Endothelial cell of umbilical vein (primary cell): ENCODE data around the gene NRBP1. TPM values are rescaled to one million over a fixed set of nuclear protein-coding genes. Genes with fewer than 3 reads are reported as not detected.
A peak's percentile ranks its signal among the peaks of the same experiment; 100 is the strongest.

Experiments used
- BruUV-seq: library from RNA; stranded (reverse); fragments of 400-500 nt; replicated peaks from 2 replicates; lab custom pipeline; 2021; lab: Mats Ljungman, UMichigan
- CTCF ChIA-PET: fragments of 300-600, 350-600 bp; sonication (Branson Sonifier 250); formaldehyde crosslinking; loops from one replicate; lab custom pipeline; 2021; ENCODE audit warnings: antibody characterized with exemption, inconsistent platforms; lab: Charles Lee
- POLR2A ChIA-PET: fragments of 300-600, 350-600 bp; sonication (Branson Sonifier 250); formaldehyde crosslinking; loops from one replicate; lab custom pipeline; 2021; ENCODE audit warnings: antibody characterized with exemption, inconsistent platforms; lab: Charles Lee
- DNase-seq: peaks from one replicate; pipeline ENCODE4 v3.0.0-alpha.2; 2011; ENCODE audit warnings: low read depth, low spot score
- FAIRE-seq: peaks from 2 replicates; lab custom pipeline; 2011; peaks lifted over from hg19 to GRCh38; lab: Jason Lieb, UNC
- H2AFZ ChIP-seq: 2 replicates; pipeline ENCODE4 v1.6.0; 2012; ENCODE audit warnings: low read depth, low read length, control low read depth, inconsistent platforms
- H3K27ac ChIP-seq: 2 replicates; pipeline ENCODE4 v1.5.1; 2011; ENCODE audit warnings: low read depth, mild to moderate bottlenecking, control low read depth, low read length, moderate library complexity; ENCODE audit not compliant: insufficient read depth
- H3K27me3 ChIP-seq, 2 experiments: 2 replicates each; pipeline versions ENCODE4 v1.6.0 to v1.6.1; 2011; ENCODE audit warnings: low read length in 2 of 2, mixed read lengths in 1 of 2; ENCODE audit not compliant: control insufficient read depth in 2 of 2, insufficient read depth in 2 of 2
- H3K36me3 ChIP-seq, 2 experiments: 2 replicates in 1 of 2; 3 replicates in 1 of 2; pipeline ENCODE4 v1.5.1; 2011; ENCODE audit warnings: low read length in 2 of 2, mild to moderate bottlenecking in 1 of 2, moderate library complexity in 1 of 2; ENCODE audit not compliant: control insufficient read depth in 2 of 2, insufficient read depth in 2 of 2; ENCODE audit errors: extremely low read depth in 1 of 2
- H3K4me1 ChIP-seq: 3 replicates; pipeline ENCODE4 v1.5.1; 2011; ENCODE audit warnings: mild to moderate bottlenecking, low read length; ENCODE audit not compliant: control insufficient read depth, insufficient read depth; ENCODE audit errors: extremely low read depth
- H3K4me2 ChIP-seq: 2 replicates; pipeline ENCODE4 v1.6.1; 2011; ENCODE audit warnings: low read length, control low read depth, mixed read lengths; ENCODE audit not compliant: insufficient read depth
- H3K4me3 ChIP-seq, 3 experiments: fragments of 200-600 bp in 1 of 3; sonication (generic), shearing (Covaris generic) in 1 of 3; replicated peaks in 1 of 3; 2 replicates each; pipeline ENCODE4 v1.5.1; 2011 to 2016; ENCODE audit warnings: control low read depth in 3 of 3, low read length in 3 of 3, mild to moderate bottlenecking in 2 of 3, inconsistent platforms in 1 of 3, low read depth in 1 of 3, moderate library complexity in 1 of 3; ENCODE audit not compliant: insufficient read depth in 1 of 3
- H3K79me2 ChIP-seq: 2 replicates; pipeline ENCODE4 v1.6.0; 2012; ENCODE audit warnings: low read length, inconsistent platforms; ENCODE audit not compliant: control insufficient read depth, insufficient read depth
- H3K9ac ChIP-seq: replicated peaks from 2 replicates; pipeline ENCODE3; 2011; ENCODE audit warnings: low read length, control low read depth; ENCODE audit not compliant: insufficient read depth; ENCODE audit errors: extremely low read depth
- H3K9me1 ChIP-seq: replicated peaks from 3 replicates; pipeline ENCODE4 v1.6.0; 2011; ENCODE audit warnings: mild to moderate bottlenecking, low read length; ENCODE audit not compliant: control insufficient read depth, insufficient read depth; ENCODE audit errors: extremely low read depth
- H3K9me3 ChIP-seq: replicated peaks from 2 replicates; pipeline ENCODE4 v1.5.1; 2012; ENCODE audit warnings: low read length, inconsistent platforms; ENCODE audit not compliant: control insufficient read depth, insufficient read depth
- H4K20me1 ChIP-seq: replicated peaks from 2 replicates; pipeline ENCODE3; 2011; ENCODE audit warnings: mild to moderate bottlenecking, low read length; ENCODE audit not compliant: control insufficient read depth, insufficient read depth; ENCODE audit errors: extremely low read depth
- EZH2 ChIP-seq: IDR thresholded peaks from 2 replicates; pipeline ENCODE4 v1.6.1; 2012; ENCODE audit warnings: borderline replicate concordance, low read depth, mild to moderate bottlenecking, moderate library complexity, low read length, inconsistent platforms; ENCODE audit not compliant: severe bottlenecking
- FOS ChIP-seq: IDR thresholded peaks from 2 replicates; pipeline ENCODE4 v1.6.1; 2011; ENCODE audit warnings: mild to moderate bottlenecking, low read length, moderate library complexity, borderline replicate concordance; ENCODE audit not compliant: insufficient read depth
- GATA2 ChIP-seq: IDR thresholded peaks from 2 replicates; pipeline ENCODE4 v1.7.0; 2011; ENCODE audit warnings: low read depth, mild to moderate bottlenecking, moderate library complexity, mixed read lengths, low read length; ENCODE audit not compliant: insufficient read length, insufficient read depth
- JUN ChIP-seq: IDR thresholded peaks from 2 replicates; pipeline ENCODE4 v1.6.1; 2011; ENCODE audit warnings: borderline replicate concordance, low read depth; ENCODE audit not compliant: insufficient read length, insufficient read depth
- MYC ChIP-seq: IDR thresholded peaks from one replicate; pipeline ENCODE4 v1.6.1; 2011; ENCODE audit warnings: mild to moderate bottlenecking, low read depth, low read length
- POLR2A ChIP-seq: IDR thresholded peaks from 2 replicates; pipeline ENCODE4 v1.6.1; 2012; ENCODE audit warnings: low read depth, mild to moderate bottlenecking, control low read depth, low read length
- POLR2AphosphoS5 ChIP-seq: IDR thresholded peaks from 2 replicates; pipeline ENCODE4 v1.6.1; 2012; ENCODE audit warnings: low read depth, mild to moderate bottlenecking, control low read depth, low read length, moderate library complexity; ENCODE audit not compliant: insufficient read depth
- dilution Hi-C: fragments of 300-500 bp; cut with MboI; formaldehyde crosslinking; loops from one replicate; pipeline ENCODE4 v1.15.0; 2019; ENCODE audit warnings: low sequenced_read_pairs; ENCODE audit not compliant: extremely low pct_ligation_motif_present
- intact Hi-C: fragments of 100-400 bp; cut with micrococcal nuclease; formaldehyde crosslinking; loops from one replicate; pipeline ENCODE4 v1.10.0; 2022
- polyA plus RNA-seq, 4 experiments: library from polyadenylated mRNA; depleted of rRNA in 3 of 4; stranded (reverse) in 3 of 4; unstranded in 1 of 4; fragments of >200 nt; gene quantifications; 2 replicates each; pipeline versions ENCODE4 v1.2.1 to v1.2.3, GENCODE V29; 2011 to 2012; ENCODE audit warnings: missing spikeins in 1 of 4
- total RNA-seq: library from RNA; stranded (reverse); gene quantifications from 2 replicates; pipeline ENCODE4 v1.2.3, GENCODE V29; 2021
- TF ChIP-seq, protein P1 (sequence below), 2 donors: IDR thresholded peaks; 1 replicate in 1 of 2; 2 replicates in 1 of 2; pipeline ENCODE4 v1.5.1; 2011; ENCODE audit warnings: low read length in 2 of 2, mild to moderate bottlenecking in 2 of 2, moderate library complexity in 2 of 2, control low read depth in 1 of 2, inconsistent platforms in 1 of 2, low read depth in 1 of 2; ENCODE audit not compliant: insufficient read depth in 1 of 2; ENCODE audit errors: extremely low read depth in 1 of 2
- TF ChIP-seq, protein P2 (sequence below): IDR thresholded peaks from 2 replicates; pipeline ENCODE4 v1.6.1; 2011; ENCODE audit not compliant: insufficient read depth, insufficient read length

Gene NRBP1
- total and polyA plus RNA-seq, 2 donors (not counting 3 experiments of a cell fraction or from before 2014, with no cell fraction given), result 130 to 169 TPM

DNA sequence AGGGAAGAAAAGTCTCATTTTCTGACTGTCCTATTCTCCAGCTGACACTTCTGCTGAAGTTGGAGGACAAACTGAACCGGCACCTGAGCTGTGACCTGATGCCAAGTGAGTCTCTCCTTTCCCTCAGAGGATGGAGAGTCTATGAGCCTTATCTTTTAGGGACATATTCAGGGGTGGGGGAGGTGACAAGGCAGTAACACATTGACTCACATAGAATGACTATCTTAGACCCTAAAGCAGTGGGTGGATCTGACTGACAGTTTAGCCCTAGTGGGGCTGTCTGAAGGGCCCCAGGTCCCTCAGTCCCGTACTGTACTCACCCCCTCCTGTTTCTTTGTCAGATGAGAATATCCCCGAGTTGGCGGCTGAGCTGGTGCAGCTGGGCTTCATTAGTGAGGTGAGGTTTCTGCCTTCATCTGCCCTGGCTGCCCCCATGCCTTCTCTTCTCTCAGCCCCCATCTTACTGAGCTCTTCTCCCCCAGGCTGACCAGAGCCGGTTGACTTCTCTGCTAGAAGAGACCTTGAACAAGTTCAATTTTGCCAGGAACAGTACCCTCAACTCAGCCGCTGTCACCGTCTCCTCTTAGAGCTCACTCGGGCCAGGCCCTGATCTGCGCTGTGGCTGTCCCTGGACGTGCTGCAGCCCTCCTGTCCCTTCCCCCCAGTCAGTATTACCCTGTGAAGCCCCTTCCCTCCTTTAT lies 12.9 kb downstream of the NRBP1 start:
- TF ChIP-seq POLR2AphosphoS5 (no peak), POLR2A (peak; percentile 26)
- FAIRE-seq (no peak), DNase-seq (no peak)
- BruUV-seq, result TSS peak; percentile 57
- POLR2A ChIA-PET, result no interaction called here
- intact Hi-C loops, result loop anchor here (1.0 kb wide), 1 partner anchor 12 kb away; no protein-coding TSS in a partner anchor
- dilution Hi-C loops, result no loop called here
- Histone ChIP-seq H3K9me1 (no peaks in the 10 kb centered on the region), H3K36me3 (peaks cover 13 to 49% of the 10 kb centered on the region in 2 experiments), H3K4me1 (no peaks in the 10 kb centered on the region), H3K4me2 (no peak overlapping the region), H3K27me3 (no peaks in the 10 kb centered on the region), H3K27ac (no peak overlapping the region), H4K20me1 (no peaks in the 10 kb centered on the region), H3K9ac (no peak overlapping the region), H3K9me3 (no peaks in the 10 kb centered on the region), H2AFZ (no peak overlapping the region), H3K4me3 (no peak overlapping the region), H3K79me2 (no peaks in the 10 kb centered on the region)
- CTCF ChIA-PET, result interaction anchor here (1.0 kb wide), 1 partner anchor 242 kb away, joined by 3 read pairs; no protein-coding TSS in a partner anchor

DNA sequence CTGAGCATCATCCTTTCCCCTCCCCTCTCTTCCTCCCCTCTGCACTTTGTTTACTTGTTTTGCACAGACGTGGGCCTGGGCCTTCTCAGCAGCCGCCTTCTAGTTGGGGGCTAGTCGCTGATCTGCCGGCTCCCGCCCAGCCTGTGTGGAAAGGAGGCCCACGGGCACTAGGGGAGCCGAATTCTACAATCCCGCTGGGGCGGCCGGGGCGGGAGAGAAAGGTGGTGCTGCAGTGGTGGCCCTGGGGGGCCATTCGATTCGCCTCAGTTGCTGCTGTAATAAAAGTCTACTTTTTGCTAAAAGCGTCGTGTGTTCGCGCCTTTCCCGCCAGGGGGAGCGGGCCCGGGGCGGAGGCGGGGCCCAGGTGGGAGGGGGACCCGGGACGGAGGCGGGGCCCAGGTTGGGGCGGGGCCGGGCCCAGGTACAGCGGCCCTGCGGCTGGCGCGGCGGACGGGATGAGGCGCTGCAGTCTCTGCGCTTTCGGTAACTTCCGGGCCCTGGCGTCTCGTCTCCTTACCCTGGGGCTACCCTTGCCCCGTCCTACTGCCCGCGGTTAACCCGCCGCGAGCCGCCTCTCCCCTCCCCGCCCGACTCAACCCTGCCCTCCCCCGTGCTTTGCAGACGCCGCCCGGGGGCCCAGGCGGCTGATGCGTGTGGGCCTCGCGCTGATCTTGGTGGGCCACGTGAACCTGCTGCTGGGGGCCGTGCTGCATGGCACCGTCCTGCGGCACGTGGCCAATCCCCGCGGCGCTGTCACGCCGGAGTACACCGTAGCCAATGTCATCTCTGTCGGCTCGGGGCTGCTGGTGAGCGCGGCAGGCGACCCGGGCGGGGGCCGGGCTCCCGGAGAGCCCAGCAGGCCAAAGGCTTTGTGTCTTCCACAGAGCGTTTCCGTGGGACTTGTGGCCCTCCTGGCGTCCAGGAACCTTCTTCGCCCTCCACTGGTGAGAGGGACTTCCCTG lies 13.8 kb downstream of the NRBP1 start, which contains the start of gene KRTCAP3:
KRTCAP3 (plus strand) TSS at position 424 of the 962 bp plus-strand sequence; CDS start at position 456, 32 bp downstream.
- ChIA-PET POLR2A (no interaction called here), CTCF (interaction anchor here (1.6 kb wide), 1 partner anchor 13 kb away, joined by 5 read pairs; no protein-coding TSS in a partner anchor)
- no TSS peak for BruUV-seq
- H3K4me3 ChIP-seq, result no peak within 1 kb of the TSS
- peaks cover 13 to 45% of the 10 kb centered on the region in 2 experiments for H3K36me3 ChIP-seq
- intact Hi-C loops (loop anchor here (1.0 kb wide), 1 partner anchor 13 kb away; no protein-coding TSS in a partner anchor), dilution Hi-C loops (no loop called here)
- TF ChIP-seq FOS, result no peak
- TF ChIP-seq, protein P1, sequence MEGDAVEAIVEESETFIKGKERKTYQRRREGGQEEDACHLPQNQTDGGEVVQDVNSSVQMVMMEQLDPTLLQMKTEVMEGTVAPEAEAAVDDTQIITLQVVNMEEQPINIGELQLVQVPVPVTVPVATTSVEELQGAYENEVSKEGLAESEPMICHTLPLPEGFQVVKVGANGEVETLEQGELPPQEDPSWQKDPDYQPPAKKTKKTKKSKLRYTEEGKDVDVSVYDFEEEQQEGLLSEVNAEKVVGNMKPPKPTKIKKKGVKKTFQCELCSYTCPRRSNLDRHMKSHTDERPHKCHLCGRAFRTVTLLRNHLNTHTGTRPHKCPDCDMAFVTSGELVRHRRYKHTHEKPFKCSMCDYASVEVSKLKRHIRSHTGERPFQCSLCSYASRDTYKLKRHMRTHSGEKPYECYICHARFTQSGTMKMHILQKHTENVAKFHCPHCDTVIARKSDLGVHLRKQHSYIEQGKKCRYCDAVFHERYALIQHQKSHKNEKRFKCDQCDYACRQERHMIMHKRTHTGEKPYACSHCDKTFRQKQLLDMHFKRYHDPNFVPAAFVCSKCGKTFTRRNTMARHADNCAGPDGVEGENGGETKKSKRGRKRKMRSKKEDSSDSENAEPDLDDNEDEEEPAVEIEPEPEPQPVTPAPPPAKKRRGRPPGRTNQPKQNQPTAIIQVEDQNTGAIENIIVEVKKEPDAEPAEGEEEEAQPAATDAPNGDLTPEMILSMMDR (IDR thresholded peaks at IDR 0.05; ENCODE audit: extremely low read depth in 1 of 2, insufficient read depth in 1 of 2, low read depth in 1 of 2, low read length in 2 of 2), result no peak
- TF ChIP-seq JUN, result no peak
- no peak for TF ChIP-seq POLR2AphosphoS5
- TF ChIP-seq EZH2, result no peak
- TF ChIP-seq, protein P2, sequence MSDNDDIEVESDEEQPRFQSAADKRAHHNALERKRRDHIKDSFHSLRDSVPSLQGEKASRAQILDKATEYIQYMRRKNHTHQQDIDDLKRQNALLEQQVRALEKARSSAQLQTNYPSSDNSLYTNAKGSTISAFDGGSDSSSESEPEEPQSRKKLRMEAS, result no peak
- no peak for TF ChIP-seq MYC
- no peak for TF ChIP-seq POLR2A
- no peak for TF ChIP-seq GATA2
- no peak within 1 kb of the TSS for H3K27ac ChIP-seq
- H3K79me2 ChIP-seq, result no peaks in the 10 kb centered on the region
- H2AFZ ChIP-seq, result no peak within 1 kb of the TSS
- no peaks in the 10 kb centered on the region for H3K27me3 ChIP-seq
- no peaks in the 10 kb centered on the region for H3K9me3 ChIP-seq
- FAIRE-seq (no peak), DNase-seq (no peak)
- H3K4me1 ChIP-seq, result no peaks in the 10 kb centered on the region
- H3K9ac ChIP-seq, result no peak within 1 kb of the TSS
- H3K9me1 ChIP-seq, result no peaks in the 10 kb centered on the region
- H4K20me1 ChIP-seq, result no peaks in the 10 kb centered on the region
- no peak within 1 kb of the TSS for H3K4me2 ChIP-seq
